ENCODE data around the gene BMI1.

- TF ChIP-seq CTCF (IDR thresholded peaks at IDR 0.05) (no peak), ZFX (IDR thresholded peaks at IDR 0.05; ENCODE audit: borderline replicate concordance) (no peak)
Measured at GRCh38 chr10:22338931-22339330, 18.0 kb downstream of the BMI1 start.
